Measurements from ENCODE around the gene VSIG10L2. TPM values are rescaled to one million over a fixed set of nuclear protein-coding genes. Genes with fewer than 3 reads are reported as not detected.

VSIG10L2 gene
- total RNA-seq, 1 donor from 2014 or later = not detected

DNA sequence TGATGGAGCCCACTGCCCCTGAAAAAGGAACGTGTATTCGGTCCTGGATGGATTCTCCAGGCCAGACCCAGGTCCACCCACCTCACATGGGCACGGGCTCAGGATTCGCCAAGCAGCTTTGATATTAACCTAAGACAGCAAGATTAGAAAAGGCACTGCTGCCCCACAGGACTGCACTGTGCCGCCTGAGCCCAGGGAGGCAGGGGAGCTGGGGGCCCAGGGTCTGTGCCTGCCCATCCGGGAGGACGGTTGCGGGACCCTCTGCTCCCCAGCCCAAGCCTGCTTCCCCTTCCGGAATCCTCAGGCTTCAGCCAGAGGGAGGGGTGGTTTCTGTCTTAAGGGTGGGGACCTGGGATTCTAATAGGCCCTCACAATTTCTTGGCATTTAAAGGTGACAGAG, 13.5 kb upstream of the VSIG10L2 start:
- Histone ChIP-seq H3K4me3 (ENCODE audit: low read depth, low read length) (no peak overlapping the region), H3K27me3 (ENCODE audit: control insufficient read depth, insufficient read depth, low read length) (peaks cover 6% of the 10 kb centered on the region), H3K36me3 (ENCODE audit: control insufficient read depth, insufficient read depth, low read length) (no peaks in the 10 kb centered on the region)
- TF ChIP-seq, protein P1, sequence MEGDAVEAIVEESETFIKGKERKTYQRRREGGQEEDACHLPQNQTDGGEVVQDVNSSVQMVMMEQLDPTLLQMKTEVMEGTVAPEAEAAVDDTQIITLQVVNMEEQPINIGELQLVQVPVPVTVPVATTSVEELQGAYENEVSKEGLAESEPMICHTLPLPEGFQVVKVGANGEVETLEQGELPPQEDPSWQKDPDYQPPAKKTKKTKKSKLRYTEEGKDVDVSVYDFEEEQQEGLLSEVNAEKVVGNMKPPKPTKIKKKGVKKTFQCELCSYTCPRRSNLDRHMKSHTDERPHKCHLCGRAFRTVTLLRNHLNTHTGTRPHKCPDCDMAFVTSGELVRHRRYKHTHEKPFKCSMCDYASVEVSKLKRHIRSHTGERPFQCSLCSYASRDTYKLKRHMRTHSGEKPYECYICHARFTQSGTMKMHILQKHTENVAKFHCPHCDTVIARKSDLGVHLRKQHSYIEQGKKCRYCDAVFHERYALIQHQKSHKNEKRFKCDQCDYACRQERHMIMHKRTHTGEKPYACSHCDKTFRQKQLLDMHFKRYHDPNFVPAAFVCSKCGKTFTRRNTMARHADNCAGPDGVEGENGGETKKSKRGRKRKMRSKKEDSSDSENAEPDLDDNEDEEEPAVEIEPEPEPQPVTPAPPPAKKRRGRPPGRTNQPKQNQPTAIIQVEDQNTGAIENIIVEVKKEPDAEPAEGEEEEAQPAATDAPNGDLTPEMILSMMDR (IDR thresholded peaks at IDR 0.05; ENCODE audit: insufficient read depth, low read length, poor library complexity, severe bottlenecking) = no peak
- DNase-seq (ENCODE audit: low read depth) = no peak

DNA sequence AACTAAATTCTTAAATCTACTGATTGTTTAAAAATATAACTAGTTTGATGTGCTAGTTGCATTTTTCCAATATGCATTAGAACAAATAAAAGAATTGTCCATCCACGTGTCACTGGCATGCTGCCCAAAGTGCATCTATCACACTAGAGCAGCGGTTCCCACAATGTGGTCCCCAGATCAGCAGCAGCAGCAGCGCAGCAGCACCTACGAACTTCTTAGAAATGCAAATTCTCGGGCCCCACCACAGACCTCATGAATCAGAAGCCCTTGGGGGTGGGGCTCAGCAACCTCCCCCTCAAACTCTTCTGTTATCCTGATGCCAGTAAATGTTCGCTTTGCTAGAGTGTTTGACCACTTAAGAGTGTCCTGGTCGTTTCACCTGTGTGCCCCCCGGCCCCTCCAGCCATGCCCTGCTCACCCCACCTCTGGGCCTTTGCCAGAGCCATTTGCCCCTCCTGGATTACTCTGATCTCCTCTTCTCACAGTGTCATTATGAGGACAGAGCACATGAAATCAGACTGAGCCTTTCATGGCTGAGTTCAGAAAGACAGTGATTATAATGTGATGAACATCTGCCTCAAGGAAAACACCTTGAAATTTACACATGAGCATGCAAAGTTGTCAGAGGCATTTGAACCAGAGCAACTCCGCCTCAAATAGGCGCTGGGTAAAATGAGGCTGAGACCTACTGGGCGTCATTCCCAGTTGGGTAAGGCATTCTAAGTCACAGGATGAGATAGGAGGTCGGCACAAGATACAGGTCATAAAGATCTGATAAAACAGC, 12.6 kb upstream of the VSIG10L2 start:
- no peak for DNase-seq (ENCODE audit: low read depth)
- Histone ChIP-seq H3K27me3 (ENCODE audit: control insufficient read depth, insufficient read depth, low read length) (peaks cover 6% of the 10 kb centered on the region), H3K4me3 (ENCODE audit: low read depth, low read length) (no peak overlapping the region), H3K36me3 (ENCODE audit: control insufficient read depth, insufficient read depth, low read length) (no peaks in the 10 kb centered on the region)
- TF ChIP-seq, protein P1 (IDR thresholded peaks at IDR 0.05; ENCODE audit: insufficient read depth, low read length, poor library complexity, severe bottlenecking) = no peak

DNA sequence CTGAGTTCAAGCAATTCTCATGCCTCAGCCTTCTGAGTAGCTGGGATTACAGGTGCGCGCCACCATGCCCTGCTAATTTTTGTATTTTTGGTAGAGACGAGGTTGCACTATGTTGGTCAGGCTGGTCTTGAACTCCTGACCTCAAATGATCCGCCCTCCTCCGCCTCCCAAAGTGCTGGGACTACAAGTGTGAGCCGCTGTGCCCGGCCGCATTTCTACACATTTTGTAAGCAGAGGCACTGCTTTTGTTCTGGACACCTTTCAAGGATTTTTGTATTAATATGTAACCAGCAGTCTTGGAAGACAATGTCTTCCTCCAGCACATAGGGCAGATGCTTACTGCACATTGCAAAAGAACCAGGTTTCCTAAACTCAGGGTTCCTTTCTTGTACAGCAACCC, 11.4 kb upstream of the VSIG10L2 start:
- no peak overlapping the region for H3K4me3 ChIP-seq (ENCODE audit: low read depth, low read length)
- TF ChIP-seq, protein P1 (IDR thresholded peaks at IDR 0.05; ENCODE audit: insufficient read depth, low read length, poor library complexity, severe bottlenecking) = no peak
- no peak for DNase-seq (ENCODE audit: low read depth)

DNA sequence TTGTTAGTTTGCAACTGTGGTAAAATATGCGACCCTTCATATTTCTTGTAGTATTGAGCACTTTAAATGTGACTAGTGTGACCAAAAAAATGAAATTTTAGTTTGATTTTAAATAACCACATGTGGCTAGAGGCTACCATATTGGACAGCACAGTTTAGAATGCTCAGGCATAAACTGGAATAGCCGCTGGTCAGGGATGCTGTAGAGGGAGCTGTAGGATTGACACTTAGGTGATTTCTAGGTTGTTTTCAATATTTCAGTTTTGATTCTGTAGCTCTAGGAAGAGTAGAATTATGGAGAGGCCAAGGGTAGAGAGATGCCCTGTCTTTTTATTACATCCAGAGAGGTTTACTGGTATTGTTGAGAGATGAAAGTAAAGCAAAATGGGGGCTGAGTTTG, 10.8 kb upstream of the VSIG10L2 start:
- no peaks in the 10 kb centered on the region for H3K36me3 ChIP-seq (ENCODE audit: control insufficient read depth, insufficient read depth, low read length)
- H3K27me3 ChIP-seq (ENCODE audit: control insufficient read depth, insufficient read depth, low read length) = peaks cover 2% of the 10 kb centered on the region
- no peak for DNase-seq (ENCODE audit: low read depth)
- TF ChIP-seq, protein P1 (IDR thresholded peaks at IDR 0.05; ENCODE audit: insufficient read depth, low read length, poor library complexity, severe bottlenecking) = no peak
- H3K4me3 ChIP-seq (ENCODE audit: low read depth, low read length) = no peak overlapping the region

More for the DNA sequence above, 11.4 kb upstream of the VSIG10L2 start:
- H3K27me3 ChIP-seq (ENCODE audit: control insufficient read depth, insufficient read depth, low read length) = peaks cover 5% of the 10 kb centered on the region
- H3K36me3 ChIP-seq (ENCODE audit: control insufficient read depth, insufficient read depth, low read length) = no peaks in the 10 kb centered on the region

DNA sequence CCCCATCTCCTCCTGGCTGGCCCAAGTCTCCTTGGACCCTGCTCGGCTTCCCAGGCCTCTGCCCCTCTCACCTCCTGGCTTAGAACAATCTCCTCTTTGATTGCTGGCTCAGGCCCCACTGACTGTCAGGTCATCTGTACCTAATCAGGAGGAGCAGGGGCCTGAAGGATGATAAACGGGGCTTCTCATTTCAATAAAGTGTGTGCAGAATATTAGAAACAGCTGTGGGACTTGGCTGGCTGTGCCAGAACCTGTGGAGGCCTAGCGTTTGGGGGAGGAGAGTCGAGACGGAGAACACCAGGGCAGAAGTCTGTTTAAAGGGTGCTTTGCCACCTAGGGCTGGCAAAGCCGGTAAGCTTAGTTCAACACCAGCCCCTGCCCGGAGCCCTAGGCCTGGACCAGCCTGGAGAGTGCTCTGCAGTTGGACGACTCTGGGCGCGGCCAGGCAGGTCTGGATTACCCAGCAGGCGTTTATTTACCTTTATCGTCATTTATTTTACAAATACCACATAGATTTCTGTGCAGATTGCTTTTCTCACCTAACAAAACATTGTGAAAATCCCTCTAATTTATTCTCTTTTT, 10.1 kb upstream of the VSIG10L2 start:
- Histone ChIP-seq H3K36me3 (ENCODE audit: control insufficient read depth, insufficient read depth, low read length) (no peaks in the 10 kb centered on the region), H3K4me3 (ENCODE audit: low read depth, low read length) (no peak overlapping the region), H3K27me3 (ENCODE audit: control insufficient read depth, insufficient read depth, low read length) (peaks cover 2% of the 10 kb centered on the region)
- TF ChIP-seq, protein P1 (IDR thresholded peaks at IDR 0.05; ENCODE audit: insufficient read depth, low read length, poor library complexity, severe bottlenecking) = no peak
- DNase-seq (ENCODE audit: low read depth) = no peak

Measured in kidney epithelial cell (primary cell).